WERI-Rb-1 (cell line): ENCODE measurements around the gene ADAP1.

Experiments
- DNase-seq: peaks from one replicate; pipeline ENCODE4 v3.0.0-alpha.2; 2020
- H3K27ac ChIP-seq: fragments of 250-450 bp; sonication (Bioruptor Pico); 2 replicates; pipeline ENCODE4 v1.5.1; 2020; ENCODE audit warnings: mild to moderate bottlenecking, moderate library complexity
- H3K27me3 ChIP-seq: fragments of 250-450 bp; sonication (Bioruptor Pico); 2 replicates; pipeline ENCODE4 v1.5.1; 2021; ENCODE audit warnings: mild to moderate bottlenecking, low read depth, moderate library complexity; ENCODE audit not compliant: insufficient read depth, severe bottlenecking
- H3K36me3 ChIP-seq: fragments of 250-450 bp; sonication (Bioruptor Pico); 2 replicates; pipeline ENCODE4 v1.5.1; 2020; ENCODE audit warnings: mild to moderate bottlenecking, moderate library complexity
- H3K4me3 ChIP-seq: 2 replicates; pipeline ENCODE4 v1.5.1; 2011; ENCODE audit warnings: low read depth, mild to moderate bottlenecking, control low read depth, low read length
- H3K9me3 ChIP-seq: fragments of 250-450 bp; sonication (Bioruptor Pico); 2 replicates; pipeline ENCODE4 v1.5.1; 2021; ENCODE audit warnings: mild to moderate bottlenecking, moderate library complexity; ENCODE audit not compliant: severe bottlenecking
- CTCF ChIP-seq: IDR thresholded peaks from 2 replicates; pipeline ENCODE4 v1.5.1; 2011; ENCODE audit warnings: low read depth, mild to moderate bottlenecking, control low read depth, inconsistent platforms, low read length

ADAP1 gene

GRCh38 chr7:979886-980571 is 25.5 kb upstream of the ADAP1 start:
- no peaks in the 10 kb centered on the region for H3K27me3 ChIP-seq
- DNase-seq: no peak
- H3K9me3 ChIP-seq: no peaks in the 10 kb centered on the region
- TF ChIP-seq CTCF: no peak
- H3K36me3 ChIP-seq: peaks cover 2% of the 10 kb centered on the region
- H3K4me3 ChIP-seq: no peak overlapping the region
- peak overlapping the region; percentile 16; the same call in 1 of the 2 replicates for H3K27ac ChIP-seq

- Histone ChIP-seq H3K4me3 (no peak overlapping the region), H3K27ac (no peak overlapping the region), H3K36me3 (peaks cover 4% of the 10 kb centered on the region), H3K9me3 (no peaks in the 10 kb centered on the region), H3K27me3 (no peaks in the 10 kb centered on the region)
- no peak for TF ChIP-seq CTCF
- DNase-seq: no peak
Measured at GRCh38 chr7:979151-979550, 24.7 kb upstream of the ADAP1 start.

- Histone ChIP-seq H3K36me3 (peaks cover 4% of the 10 kb centered on the region), H3K4me3 (no peak overlapping the region), H3K27me3 (no peaks in the 10 kb centered on the region), H3K9me3 (no peaks in the 10 kb centered on the region), H3K27ac (no peak overlapping the region; the same call in 1 of the 2 replicates)
- TF ChIP-seq CTCF: no peak
- no peak for DNase-seq
Measured at GRCh38 chr7:978416-979091, 24.1 kb upstream of the ADAP1 start.

GRCh38 chr7:978049-978346 is 23.5 kb upstream of the ADAP1 start:
- Histone ChIP-seq H3K4me3 (no peak overlapping the region), H3K27ac (no peak overlapping the region; the same call in 1 of the 2 replicates), H3K36me3 (peaks cover 10% of the 10 kb centered on the region), H3K27me3 (no peaks in the 10 kb centered on the region), H3K9me3 (no peaks in the 10 kb centered on the region)
- TF ChIP-seq CTCF: no peak
- no peak for DNase-seq

- Histone ChIP-seq H3K4me3 (no peak overlapping the region), H3K27ac (0 out of 2 replicates have a peak overlapping the region, but pooled peaks have one; percentile 10), H3K36me3 (peaks cover 15% of the 10 kb centered on the region), H3K9me3 (no peaks in the 10 kb centered on the region), H3K27me3 (no peaks in the 10 kb centered on the region)
- DNase-seq: no peak
- no peak for TF ChIP-seq CTCF
Measured at GRCh38 chr7:977326-978048, 23.0 kb upstream of the ADAP1 start.
